K562 (cell line): ENCODE measurements around the gene ITPR1. TPM values are rescaled to one million over a fixed set of nuclear protein-coding genes. Genes with fewer than 3 reads are reported as not detected.
A peak's percentile ranks its signal among the peaks of the same experiment; 100 is the strongest.

Source experiments
- ADNP ChIP-seq: fragments of 200-800 bp; sonication (Bioruptor generic); IDR thresholded peaks from 2 replicates; pipeline ENCODE4 v1.6.1; 2016; ENCODE audit warnings: missing genetic modification characterization, missing compliant biosample characterization
- C11orf30 ChIP-seq: fragments of 450-650 bp; IDR thresholded peaks from 2 replicates; pipeline ENCODE4 v1.6.1; 2016; ENCODE audit warnings: low read depth, mild to moderate bottlenecking
- DPF2 ChIP-seq: fragments of 450-650 bp; IDR thresholded peaks from 2 replicates; pipeline ENCODE4 v1.6.1; 2016
- GABPA ChIP-seq: fragments of 200-800 bp; sonication (Bioruptor generic); conservative IDR thresholded peaks from 2 replicates; pipeline ENCODE4 v1.6.1; 2016; ENCODE audit warnings: low read depth, missing genetic modification characterization, missing compliant biosample characterization
- GATAD2B ChIP-seq: fragments of 450-650 bp; IDR thresholded peaks from 2 replicates; pipeline ENCODE4 v1.6.1; 2017; ENCODE audit warnings: mild to moderate bottlenecking, borderline replicate concordance
- HEY1 ChIP-seq: fragments of 250-450 bp; sonication (Bioruptor Pico); IDR thresholded peaks from 2 replicates; pipeline ENCODE4 v1.5.0; 2020; ENCODE audit warnings: mild to moderate bottlenecking, moderate library complexity, borderline replicate concordance
- MAFF ChIP-seq: IDR thresholded peaks from 2 replicates; pipeline ENCODE4 v1.6.1; 2012; ENCODE audit warnings: low read length, improper control_type of control experiment
- RREB1 ChIP-seq: fragments of 250-450 bp; sonication (Bioruptor Pico); IDR thresholded peaks from 2 replicates; pipeline ENCODE4 v1.4.0; 2020
- ZNF282 ChIP-seq: sonication (generic); formaldehyde crosslinking; IDR thresholded peaks from 2 replicates; pipeline ENCODE4 v1.8.1; 2023; ENCODE audit warnings: missing genetic modification reagents
- ZNF655 ChIP-seq: fragments of 250-450 bp; sonication (Bioruptor Pico); IDR thresholded peaks from 2 replicates; pipeline ENCODE4 v1.5.0; 2021
- polyA plus RNA-seq, 8 experiments: library from polyadenylated mRNA; depleted of rRNA in 4 of 8; stranded (reverse) in 5 of 8; unstranded in 3 of 8; fragments of >200 nt; fragmentation: Nextera tagmentation in 2 of 8; fragmentation: Illumina TruSeq in 1 of 8; extraction: Ambion mirVana in 2 of 8; extraction: Trizol in 1 of 8; gene quantifications; 2 replicates each; pipeline versions ENCODE4 v1.2.1 to v1.2.3, GENCODE V29; 2011 to 2014; ENCODE audit warnings: inconsistent platforms in 1 of 8, missing spikeins in 1 of 8
- total RNA-seq, 7 experiments: library from RNA; depleted of rRNA in 6 of 7; stranded (reverse); fragments of >200 nt in 6 of 7; fragmentation: Illumina TruSeq in 2 of 7; extraction: Trizol in 2 of 7; gene quantifications; 2 replicates each; pipeline versions ENCODE4 v1.2.1 to v1.2.3, GENCODE V29; 2011 to 2021; ENCODE audit warnings: low replicate concordance in 1 of 7

The ITPR1 gene
- total and polyA plus RNA-seq, 9 of the 15 experiments (the other 6 are each of a cell fraction or from before 2014, with no cell fraction given): 22.4 to 40.0 (median 27.4) TPM

- TF ChIP-seq ZNF655 (CRISPR knock-in tag) (0 out of 2 replicates have a peak, but pooled peaks have one; percentile 42), GABPA (tag) (0 out of 2 replicates have a peak, but pooled peaks have one; percentile 14), DPF2 (peak; percentile 85), GATAD2B (peak; percentile 64; the same call in 1 of the 2 replicates), ZNF282 (no peak), ADNP (tag) (peak; percentile 71; the same call in 1 of the 2 replicates), C11orf30 (peak; percentile 98), MAFF (peak; percentile 96), RREB1 (no peak), HEY1 (0 out of 2 replicates have a peak, but pooled peaks have one; percentile 43)
Observed at GRCh38 chr3:4849739-4850138, 356.6 kb downstream of the ITPR1 start (continued).
